PC-9 (cell line): ENCODE results near the gene COL6A1. TPM values are rescaled to one million over a fixed set of nuclear protein-coding genes. Genes with fewer than 3 reads are reported as not detected.

Experiments
- BruUV-seq: library from RNA; stranded (reverse); fragments of 400-500 nt; replicated peaks from 2 replicates; lab custom pipeline; 2021; lab: Mats Ljungman, UMichigan
- CTCF ChIA-PET: fragments of 300-600 bp; sonication (Branson Sonifier 250); formaldehyde crosslinking; loops from one replicate; lab custom pipeline; 2022; ENCODE audit warnings: antibody characterized with exemption; lab: Charles Lee
- POLR2A ChIA-PET: fragments of 300-600 bp; sonication (Branson Sonifier 250); formaldehyde crosslinking; loops from one replicate; lab custom pipeline; 2022; ENCODE audit warnings: antibody characterized with exemption; ENCODE audit not compliant: unreplicated experiment; lab: Charles Lee
- DNase-seq, 2 experiments: peaks; one replicate each; pipeline versions ENCODE4 v3.0.0 to v3.0.0-alpha.2; 2015 to 2022; ENCODE audit warnings: mixed read lengths in 1 of 2
- H2AFZ ChIP-seq: fragments of 200-600 bp; sonication (generic); 2 replicates; pipeline ENCODE4 v1.8.1; 2017; ENCODE audit warnings: antibody characterized with exemption
- H3F3A ChIP-seq: fragments of 200-600 bp; sonication (generic); 2 replicates; pipeline ENCODE4 v1.8.1; 2017; ENCODE audit warnings: antibody characterized with exemption, mild to moderate bottlenecking, low read depth; ENCODE audit not compliant: insufficient read depth
- H3K27ac ChIP-seq: fragments of 200-600 bp; sonication (generic); 2 replicates; pipeline ENCODE4 v1.6.1; 2016; ENCODE audit warnings: mixed run types
- H3K27me3 ChIP-seq: fragments of 200-600 bp; sonication (generic); 2 replicates; pipeline ENCODE4 v1.6.1; 2016; ENCODE audit warnings: low read depth, mixed run types; ENCODE audit not compliant: insufficient read depth
- H3K36me3 ChIP-seq: fragments of 200-600 bp; sonication (generic); 2 replicates; pipeline ENCODE4 v1.6.1; 2016; ENCODE audit warnings: low read depth, mixed run types
- H3K4me1 ChIP-seq: fragments of 200-600 bp; sonication (generic); replicated peaks from 2 replicates; pipeline ENCODE4 v1.6.1; 2016; ENCODE audit warnings: mixed run types; ENCODE audit not compliant: insufficient read depth
- H3K4me2 ChIP-seq: fragments of 200-600 bp; sonication (generic); 2 replicates; pipeline ENCODE4 v1.6.1; 2017; ENCODE audit warnings: mixed run types
- H3K4me3 ChIP-seq: fragments of 200-600 bp; sonication (generic); 2 replicates; pipeline ENCODE4 v1.6.1; 2016; ENCODE audit warnings: mixed run types
- H3K79me2 ChIP-seq: fragments of 200-600 bp; sonication (generic); 2 replicates; pipeline ENCODE4 v1.6.1; 2017; ENCODE audit warnings: low read depth, mixed run types
- H3K9me2 ChIP-seq: fragments of 200-600 bp; sonication (generic); 2 replicates; pipeline ENCODE4 v1.8.1; 2017; ENCODE audit warnings: mild to moderate bottlenecking; ENCODE audit not compliant: insufficient read depth
- H3K9me3 ChIP-seq: fragments of 200-600 bp; sonication (generic); 2 replicates; pipeline ENCODE4 v1.8.1; 2016; ENCODE audit warnings: low read depth; ENCODE audit not compliant: insufficient read depth
- H4K20me1 ChIP-seq: fragments of 200-600 bp; sonication (generic); 2 replicates; pipeline ENCODE4 v1.8.1; 2017; ENCODE audit not compliant: insufficient read depth
- EZH2 ChIP-seq: fragments of 200-600 bp; sonication (generic); IDR thresholded peaks from 2 replicates; pipeline ENCODE4 v1.8.0; 2017; ENCODE audit warnings: antibody characterized with exemption, low read depth
- intact Hi-C: fragments of 100-400 bp; cut with micrococcal nuclease; formaldehyde crosslinking; loops from one replicate; pipeline ENCODE4 v1.10.0; 2022; ENCODE audit not compliant: unreplicated experiment
- total RNA-seq: library from RNA; stranded (reverse); gene quantifications from 2 replicates; pipeline ENCODE4 v1.2.3, GENCODE V29; 2021
- TF ChIP-seq, protein P1 (sequence below): fragments of 200-600 bp; sonication (generic); conservative IDR thresholded peaks from 2 replicates; pipeline ENCODE4 v1.6.1; 2017; ENCODE audit warnings: mixed run types, antibody characterized with exemption, mild to moderate bottlenecking, moderate library complexity

The COL6A1 gene
- total RNA-seq, 1 experiment from 2014 or later, result 43.1 TPM

- BruUV-seq, result no TSS peak
- TF ChIP-seq, protein P1, sequence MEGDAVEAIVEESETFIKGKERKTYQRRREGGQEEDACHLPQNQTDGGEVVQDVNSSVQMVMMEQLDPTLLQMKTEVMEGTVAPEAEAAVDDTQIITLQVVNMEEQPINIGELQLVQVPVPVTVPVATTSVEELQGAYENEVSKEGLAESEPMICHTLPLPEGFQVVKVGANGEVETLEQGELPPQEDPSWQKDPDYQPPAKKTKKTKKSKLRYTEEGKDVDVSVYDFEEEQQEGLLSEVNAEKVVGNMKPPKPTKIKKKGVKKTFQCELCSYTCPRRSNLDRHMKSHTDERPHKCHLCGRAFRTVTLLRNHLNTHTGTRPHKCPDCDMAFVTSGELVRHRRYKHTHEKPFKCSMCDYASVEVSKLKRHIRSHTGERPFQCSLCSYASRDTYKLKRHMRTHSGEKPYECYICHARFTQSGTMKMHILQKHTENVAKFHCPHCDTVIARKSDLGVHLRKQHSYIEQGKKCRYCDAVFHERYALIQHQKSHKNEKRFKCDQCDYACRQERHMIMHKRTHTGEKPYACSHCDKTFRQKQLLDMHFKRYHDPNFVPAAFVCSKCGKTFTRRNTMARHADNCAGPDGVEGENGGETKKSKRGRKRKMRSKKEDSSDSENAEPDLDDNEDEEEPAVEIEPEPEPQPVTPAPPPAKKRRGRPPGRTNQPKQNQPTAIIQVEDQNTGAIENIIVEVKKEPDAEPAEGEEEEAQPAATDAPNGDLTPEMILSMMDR, result no peak
- TF ChIP-seq EZH2, result no peak
- no peak overlapping the region for H3K27ac ChIP-seq
These were observed 47.1 kb downstream of the COL6A1 start for GRCh38 chr21:46028573-46029091.

GRCh38 chr21:46029186-46029924 is 47.8 kb downstream of the COL6A1 start:
- Histone ChIP-seq H3K4me3 (no peak overlapping the region), H3K4me1 (peaks cover 14% of the 10 kb centered on the region), H3K36me3 (no peaks in the 10 kb centered on the region), H3K9me2 (no peaks in the 10 kb centered on the region), H4K20me1 (no peaks in the 10 kb centered on the region), H3K27ac (no peak overlapping the region), H3K9me3 (peaks cover 8% of the 10 kb centered on the region; the same call in 1 of the 2 replicates), H3K27me3 (no peaks in the 10 kb centered on the region), H2AFZ (no peak overlapping the region), H3K4me2 (no peak overlapping the region), H3F3A (peaks cover 14% of the 10 kb centered on the region), H3K79me2 (no peaks in the 10 kb centered on the region)
- POLR2A ChIA-PET, result no interaction called here
- CTCF ChIA-PET, result no interaction called here
- intact Hi-C loops, result no loop called here
- no TSS peak for BruUV-seq
- DNase-seq, result no peak
- TF ChIP-seq, protein P1, result no peak
- TF ChIP-seq EZH2, result no peak

More at GRCh38 chr21:46028573-46029091, 47.1 kb downstream of the COL6A1 start:
- H4K20me1 ChIP-seq, result no peaks in the 10 kb centered on the region
- H3F3A ChIP-seq, result peaks cover 14% of the 10 kb centered on the region
- ChIA-PET POLR2A (no interaction called here), CTCF (no interaction called here)
- DNase-seq, result no peak
- H3K4me3 ChIP-seq, result no peak overlapping the region
- H3K79me2 ChIP-seq, result no peaks in the 10 kb centered on the region
- H2AFZ ChIP-seq, result no peak overlapping the region
- H3K4me2 ChIP-seq, result no peak overlapping the region
- intact Hi-C loops, result no loop called here
- H3K27me3 ChIP-seq, result no peaks in the 10 kb centered on the region
- H3K36me3 ChIP-seq, result no peaks in the 10 kb centered on the region
- no peaks in the 10 kb centered on the region for H3K9me2 ChIP-seq
- H3K4me1 ChIP-seq, result peaks cover 14% of the 10 kb centered on the region
- peaks cover 8% of the 10 kb centered on the region; the same call in 1 of the 2 replicates for H3K9me3 ChIP-seq

DNA sequence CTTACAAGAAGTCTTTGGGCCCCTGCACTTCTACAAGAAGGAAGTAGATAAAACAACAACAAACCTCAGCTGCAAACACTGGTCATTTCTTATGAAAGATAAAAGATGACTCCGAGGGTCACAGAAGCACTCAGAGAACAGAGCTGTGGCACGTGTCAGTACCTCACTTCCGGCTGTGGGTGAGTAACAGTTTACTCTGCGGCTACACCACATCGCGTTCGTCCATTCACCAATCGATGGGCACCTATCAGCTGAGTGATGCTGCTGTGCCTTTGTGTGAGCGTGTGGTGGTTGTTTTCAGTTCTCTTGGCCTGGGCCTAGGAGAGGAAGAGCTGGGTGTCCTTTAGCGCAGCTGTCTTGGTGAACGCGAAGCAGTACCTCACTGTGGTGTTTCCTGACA is 49.9 kb downstream of the COL6A1 start:
- no peak overlapping the region for H3K4me3 ChIP-seq
- POLR2A ChIA-PET, result no interaction called here
- H3K9me2 ChIP-seq, result no peaks in the 10 kb centered on the region
- DNase-seq, result no peak
- H3K79me2 ChIP-seq, result no peaks in the 10 kb centered on the region
- BruUV-seq, result no TSS peak
- H3K36me3 ChIP-seq, result no peaks in the 10 kb centered on the region
- H2AFZ ChIP-seq, result no peak overlapping the region
- H3K27ac ChIP-seq, result no peak overlapping the region
- H4K20me1 ChIP-seq, result no peaks in the 10 kb centered on the region
- H3K27me3 ChIP-seq, result no peaks in the 10 kb centered on the region
- H3K4me2 ChIP-seq, result no peak overlapping the region
- peaks cover 8% of the 10 kb centered on the region; the same call in 1 of the 2 replicates for H3K9me3 ChIP-seq
- TF ChIP-seq, protein P1, result no peak
- no peak for TF ChIP-seq EZH2
- intact Hi-C loops, result no loop called here
- H3K4me1 ChIP-seq, result no peaks in the 10 kb centered on the region
- H3F3A ChIP-seq, result no peaks in the 10 kb centered on the region
- CTCF ChIA-PET, result no interaction called here
